ENCODE measurements around the gene CMTM7.

GRCh38 chr3:32374788-32375595 lies 16.7 kb upstream of the CMTM7 start:
- TF ChIP-seq REST (IDR thresholded peaks at IDR 0.05; ENCODE audit: insufficient read depth in 1 of 2, low read depth in 2 of 2, low read length in 2 of 2) (no peak), TAF1 (IDR thresholded peaks at IDR 0.05; ENCODE audit: borderline replicate concordance, insufficient read depth, low read length) (no peak), POLR2AphosphoS5 (IDR thresholded peaks at IDR 0.05; ENCODE audit: low read depth, low read length) (no peak), SIN3A (IDR thresholded peaks at IDR 0.05; ENCODE audit: borderline replicate concordance, insufficient read depth, low read length) (no peak)
